Neural progenitor cell (in vitro differentiated cells): Measurements from ENCODE around the gene AP4M1.

Source experiments
- CTCF ChIP-seq: fragments of 200-600 bp; sonication (generic); IDR thresholded peaks from 2 replicates; pipeline ENCODE4 v1.5.1; 2017; ENCODE audit warnings: antibody characterized with exemption, mild to moderate bottlenecking
- EZH2 ChIP-seq: fragments of 200-600 bp; sonication (generic); IDR thresholded peaks from 2 replicates; pipeline ENCODE4 v1.6.1; 2017; ENCODE audit warnings: antibody characterized with exemption, mild to moderate bottlenecking, moderate library complexity
- EZH2phosphoT487 ChIP-seq: fragments of 200-600 bp; sonication (generic); IDR thresholded peaks from 2 replicates; pipeline ENCODE4 v1.6.1; 2017; ENCODE audit warnings: antibody characterized with exemption

GRCh38 chr7:100099452-100099851, 2.0 kb upstream of the AP4M1 start:
- TF ChIP-seq CTCF = no peak
- TF ChIP-seq EZH2phosphoT487 = no peak
- no peak for TF ChIP-seq EZH2
